ENCODE results near the gene SPEM2.

The SPEM2 gene

GRCh38 chr17:7403977-7404736, 21.3 kb upstream of the SPEM2 start, which contains the start of gene TMEM256:
TMEM256 (minus strand) TSS chr17:7404097; CDS start chr17:7404084, 13 bp downstream.
- peak; percentile 99 for DNase-seq (ENCODE audit: low read depth)
- H3K4me3 ChIP-seq (ENCODE audit: low read length): peak within 1 kb of the TSS; percentile 80
- no peak for TF ChIP-seq CTCF (conservative IDR thresholded peaks at IDR 0.05; ENCODE audit: low read length)

DNA sequence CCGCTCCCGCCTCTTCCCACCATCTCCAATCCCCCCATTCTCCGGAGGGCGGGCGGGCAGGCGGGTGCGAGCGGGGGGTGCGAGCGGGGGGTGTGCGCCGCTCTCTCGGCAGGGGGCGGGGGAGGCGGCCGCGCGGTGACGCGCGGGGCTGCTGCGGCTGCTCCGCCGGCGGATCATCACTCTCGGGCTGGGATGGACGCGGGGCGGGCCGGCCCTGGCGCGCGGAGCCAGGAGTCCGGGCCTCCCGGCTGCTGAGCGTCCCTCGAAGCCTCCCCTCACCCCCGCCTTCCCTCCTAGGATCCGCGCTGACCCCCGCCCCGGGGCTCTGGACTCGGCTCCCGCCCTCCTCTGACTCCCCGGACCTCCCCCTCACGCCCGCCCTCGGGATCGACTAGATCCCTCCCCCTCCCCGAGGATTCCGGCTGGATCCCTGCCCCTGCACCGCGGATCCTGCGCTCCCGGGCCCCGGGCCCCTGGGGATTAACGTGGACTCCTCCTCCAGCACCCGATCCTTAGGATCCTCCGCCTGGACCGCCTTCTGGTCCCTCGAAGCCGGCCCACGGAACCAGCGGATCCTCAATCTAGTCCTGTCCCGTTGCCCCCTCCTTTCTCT, 20.6 kb upstream of the SPEM2 start:
- peak overlapping the region; percentile 80 for H3K4me3 ChIP-seq (ENCODE audit: low read length)
- no peak for DNase-seq (ENCODE audit: low read depth)
- no peak for TF ChIP-seq CTCF (conservative IDR thresholded peaks at IDR 0.05; ENCODE audit: low read length)

DNA sequence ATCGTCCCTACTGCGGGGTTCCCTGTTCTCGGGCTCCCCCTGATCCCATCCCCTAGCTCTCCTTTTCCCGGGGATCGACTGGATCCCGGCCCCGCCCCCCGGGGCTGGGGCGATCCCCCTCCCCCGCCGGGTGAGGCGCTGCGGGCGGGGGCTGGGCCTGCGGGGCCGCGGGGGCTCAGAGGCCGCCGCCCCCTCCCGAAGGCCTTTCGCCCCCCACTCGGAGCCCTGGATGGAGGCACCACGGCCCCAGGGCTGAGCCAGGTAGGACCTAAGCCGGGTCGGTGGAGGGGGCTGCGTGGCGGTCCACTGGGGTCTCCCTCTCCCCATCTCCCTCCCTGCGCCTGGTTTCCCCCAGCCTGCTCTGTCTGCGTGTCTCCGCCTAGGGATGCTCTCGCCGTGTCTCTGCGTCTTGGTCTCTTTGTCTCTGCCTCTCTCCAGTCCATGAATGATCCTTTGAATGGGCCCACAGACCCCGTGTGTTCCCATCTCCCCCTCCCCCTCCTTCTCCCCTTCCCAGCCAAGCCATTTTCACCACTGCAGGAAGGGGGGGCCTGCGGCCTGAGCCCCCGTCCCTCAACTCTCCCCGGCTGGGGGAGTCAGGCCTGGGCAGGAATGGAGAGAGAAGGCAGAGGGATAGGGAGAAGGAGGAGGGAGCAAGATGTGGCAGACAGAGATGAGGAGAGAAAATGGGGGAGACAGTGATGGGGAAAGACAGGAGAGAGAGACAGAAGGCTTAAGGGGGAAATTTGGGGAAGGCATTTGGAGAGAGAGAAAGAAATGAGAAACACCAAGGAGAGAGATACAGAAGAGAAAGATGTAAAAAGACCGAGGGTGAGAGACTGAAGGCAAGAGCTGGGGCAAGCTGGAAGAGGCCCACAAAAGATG, 19.8 kb upstream of the SPEM2 start:
- DNase-seq (ENCODE audit: low read depth): no peak
- peak overlapping the region; percentile 80 for H3K4me3 ChIP-seq (ENCODE audit: low read length)
- no peak for TF ChIP-seq CTCF (conservative IDR thresholded peaks at IDR 0.05; ENCODE audit: low read length)

GRCh38 chr17:7406235-7406825, 19.1 kb upstream of the SPEM2 start:
- TF ChIP-seq CTCF (conservative IDR thresholded peaks at IDR 0.05; ENCODE audit: low read length): no peak
- H3K4me3 ChIP-seq (ENCODE audit: low read length): peak overlapping the region; percentile 80
- DNase-seq (ENCODE audit: low read depth): no peak

GRCh38 chr17:7407082-7407481, 18.3 kb upstream of the SPEM2 start:
- no peak for TF ChIP-seq CTCF (conservative IDR thresholded peaks at IDR 0.05; ENCODE audit: low read length)
- no peak for DNase-seq (ENCODE audit: low read depth)
- H3K4me3 ChIP-seq (ENCODE audit: low read length): peak overlapping the region; percentile 12; the same call in 1 of the 2 replicates

DNA sequence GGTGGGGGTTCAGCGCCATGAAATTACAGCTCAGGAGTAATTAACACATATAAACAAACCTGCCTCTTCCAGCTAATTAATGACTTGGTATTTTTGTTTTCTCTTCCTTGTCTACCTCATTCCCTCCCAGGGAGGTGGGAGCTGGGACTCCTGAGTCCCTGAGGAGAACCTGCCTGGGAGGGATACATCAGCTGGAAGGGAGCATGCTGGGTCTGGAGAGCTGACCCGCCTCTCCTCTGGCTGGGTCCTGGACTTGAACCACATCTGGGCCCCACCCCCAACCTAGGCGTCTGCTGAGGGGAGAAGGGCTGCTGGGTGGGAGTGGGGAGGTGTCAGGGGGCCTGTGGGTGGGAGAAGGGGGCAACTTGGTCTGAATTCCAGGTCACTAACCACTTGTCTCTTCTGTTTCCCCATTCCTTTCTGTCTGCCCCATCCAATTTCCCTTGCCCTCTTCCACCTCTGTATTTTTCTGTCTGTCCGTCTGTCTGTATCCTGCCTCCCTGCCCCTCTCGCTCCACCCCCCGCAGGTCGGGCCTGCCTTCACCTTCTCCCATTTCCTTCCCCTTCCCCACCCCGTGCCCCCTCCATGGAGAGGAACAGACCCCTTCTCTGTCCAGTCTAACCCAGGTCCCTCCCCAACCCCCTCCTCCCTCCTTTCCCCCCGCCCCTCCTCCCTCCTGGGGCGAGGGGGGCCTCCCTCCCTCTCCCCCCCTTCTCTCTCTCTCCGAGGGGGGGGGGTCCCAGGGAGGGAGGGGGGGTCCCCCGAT, 17.7 kb upstream of the SPEM2 start, which contains the start of gene NLGN2:
TSS of gene NLGN2 (plus strand) at position 361 of the 767 bp plus-strand sequence. CDS start 411 bp downstream, outside the sequence.
- no peak for DNase-seq (ENCODE audit: low read depth)
- no peak for TF ChIP-seq CTCF (conservative IDR thresholded peaks at IDR 0.05; ENCODE audit: low read length)
- peak within 1 kb of the TSS; percentile 12; the same call in 1 of the 2 replicates for H3K4me3 ChIP-seq (ENCODE audit: low read length)
